ENCODE results near the gene ABHD16B.
"Not testable (repeated sequence)": the region's sequence is repeated elsewhere in the genome, so short reads cannot be mapped to it uniquely, and the experiment has no call there.

Gene ABHD16B

GRCh38 chr20:63880901-63881300 lies 19.6 kb downstream of the ABHD16B start:
- H3K36me3 ChIP-seq (ENCODE audit: control insufficient read depth, insufficient read depth, low read length), result peaks cover 21% of the 10 kb centered on the region

GRCh38 chr20:63881451-63882226 lies 20.3 kb downstream of the ABHD16B start:
- Histone ChIP-seq H3K27ac (ENCODE audit: low read depth, low read length) (no peak overlapping the region), H3K36me3 (ENCODE audit: control insufficient read depth, insufficient read depth, low read length) (peaks cover 17% of the 10 kb centered on the region)

More at GRCh38 chr20:63880901-63881300, 19.6 kb downstream of the ABHD16B start:
- not testable (repeated sequence) for H3K9ac ChIP-seq (ENCODE audit: low read length); H3K27me3 ChIP-seq (ENCODE audit: control insufficient read depth, insufficient read depth, low read length); H3K4me1 ChIP-seq (ENCODE audit: control insufficient read depth, insufficient read depth, low read length); H3K4me3 ChIP-seq (ENCODE audit: low read length); H3K27ac ChIP-seq (ENCODE audit: low read depth, low read length)

GRCh38 chr20:63882257-63883200 lies 21.2 kb downstream of the ABHD16B start:
- H3K4me1 ChIP-seq (ENCODE audit: control insufficient read depth, insufficient read depth, low read length), result no peaks in the 10 kb centered on the region
- H3K27ac ChIP-seq (ENCODE audit: low read depth, low read length), result no peak overlapping the region
- no peaks in the 10 kb centered on the region for H3K27me3 ChIP-seq (ENCODE audit: control insufficient read depth, insufficient read depth, low read length)
- H3K4me3 ChIP-seq (ENCODE audit: low read length), result no peak overlapping the region
- peaks cover 17% of the 10 kb centered on the region for H3K36me3 ChIP-seq (ENCODE audit: control insufficient read depth, insufficient read depth, low read length)
- no peak overlapping the region for H3K9ac ChIP-seq (ENCODE audit: low read length)

More at GRCh38 chr20:63881451-63882226, 20.3 kb downstream of the ABHD16B start:
- no peaks in the 10 kb centered on the region for H3K27me3 ChIP-seq (ENCODE audit: control insufficient read depth, insufficient read depth, low read length)
- no peak overlapping the region for H3K4me3 ChIP-seq (ENCODE audit: low read length)
- H3K9ac ChIP-seq (ENCODE audit: low read length), result no peak overlapping the region
- no peaks in the 10 kb centered on the region for H3K4me1 ChIP-seq (ENCODE audit: control insufficient read depth, insufficient read depth, low read length)

- Histone ChIP-seq H3K9ac (ENCODE audit: low read length) (no peak overlapping the region), H3K36me3 (ENCODE audit: control insufficient read depth, insufficient read depth, low read length) (peaks cover 17% of the 10 kb centered on the region), H3K27ac (ENCODE audit: low read depth, low read length) (no peak overlapping the region), H3K27me3 (ENCODE audit: control insufficient read depth, insufficient read depth, low read length) (no peaks in the 10 kb centered on the region), H3K4me3 (ENCODE audit: low read length) (no peak overlapping the region), H3K4me1 (ENCODE audit: control insufficient read depth, insufficient read depth, low read length) (no peaks in the 10 kb centered on the region)
Observed at GRCh38 chr20:63883201-63883593, 21.9 kb downstream of the ABHD16B start.

- no peak overlapping the region for H3K4me3 ChIP-seq (ENCODE audit: low read length)
- no peaks in the 10 kb centered on the region for H3K27me3 ChIP-seq (ENCODE audit: control insufficient read depth, insufficient read depth, low read length)
- H3K36me3 ChIP-seq (ENCODE audit: control insufficient read depth, insufficient read depth, low read length), result peaks cover 24% of the 10 kb centered on the region
- no peaks in the 10 kb centered on the region for H3K4me1 ChIP-seq (ENCODE audit: control insufficient read depth, insufficient read depth, low read length)
- H3K27ac ChIP-seq (ENCODE audit: low read depth, low read length), result no peak overlapping the region
- H3K9ac ChIP-seq (ENCODE audit: low read length), result no peak overlapping the region
Observed at GRCh38 chr20:63884506-63885263, 23.4 kb downstream of the ABHD16B start.

GRCh38 chr20:63885264-63886053 lies 24.2 kb downstream of the ABHD16B start:
- Histone ChIP-seq H3K4me1 (ENCODE audit: control insufficient read depth, insufficient read depth, low read length) (no peaks in the 10 kb centered on the region), H3K9ac (ENCODE audit: low read length) (no peak overlapping the region), H3K27me3 (ENCODE audit: control insufficient read depth, insufficient read depth, low read length) (no peaks in the 10 kb centered on the region), H3K27ac (ENCODE audit: low read depth, low read length) (no peak overlapping the region), H3K4me3 (ENCODE audit: low read length) (no peak overlapping the region), H3K36me3 (ENCODE audit: control insufficient read depth, insufficient read depth, low read length) (peaks cover 30% of the 10 kb centered on the region)

- Histone ChIP-seq H3K4me3 (ENCODE audit: low read length) (no peak overlapping the region), H3K27ac (ENCODE audit: low read depth, low read length) (no peak overlapping the region), H3K4me1 (ENCODE audit: control insufficient read depth, insufficient read depth, low read length) (no peaks in the 10 kb centered on the region), H3K36me3 (ENCODE audit: control insufficient read depth, insufficient read depth, low read length) (peaks cover 30% of the 10 kb centered on the region), H3K9ac (ENCODE audit: low read length) (no peak overlapping the region), H3K27me3 (ENCODE audit: control insufficient read depth, insufficient read depth, low read length) (no peaks in the 10 kb centered on the region)
Observed at GRCh38 chr20:63886054-63886419, 24.7 kb downstream of the ABHD16B start.

GRCh38 chr20:63886921-63887320 lies 25.6 kb downstream of the ABHD16B start:
- H3K36me3 ChIP-seq (ENCODE audit: control insufficient read depth, insufficient read depth, low read length), result peaks cover 30% of the 10 kb centered on the region
- no peak overlapping the region for H3K27ac ChIP-seq (ENCODE audit: low read depth, low read length)
- H3K4me1 ChIP-seq (ENCODE audit: control insufficient read depth, insufficient read depth, low read length), result no peaks in the 10 kb centered on the region
- H3K27me3 ChIP-seq (ENCODE audit: control insufficient read depth, insufficient read depth, low read length), result no peaks in the 10 kb centered on the region
- no peak overlapping the region for H3K9ac ChIP-seq (ENCODE audit: low read length)
- H3K4me3 ChIP-seq (ENCODE audit: low read length), result no peak overlapping the region

GRCh38 chr20:63889241-63890200 lies 28.2 kb downstream of the ABHD16B start:
- no peak overlapping the region for H3K4me3 ChIP-seq (ENCODE audit: low read length)
- peaks cover 19% of the 10 kb centered on the region for H3K36me3 ChIP-seq (ENCODE audit: control insufficient read depth, insufficient read depth, low read length)
- no peak overlapping the region for H3K27ac ChIP-seq (ENCODE audit: low read depth, low read length)
- no peaks in the 10 kb centered on the region for H3K27me3 ChIP-seq (ENCODE audit: control insufficient read depth, insufficient read depth, low read length)
- no peak overlapping the region for H3K9ac ChIP-seq (ENCODE audit: low read length)
- no peaks in the 10 kb centered on the region for H3K4me1 ChIP-seq (ENCODE audit: control insufficient read depth, insufficient read depth, low read length)

- Histone ChIP-seq H3K4me3 (ENCODE audit: low read length) (no peak overlapping the region), H3K4me1 (ENCODE audit: control insufficient read depth, insufficient read depth, low read length) (no peaks in the 10 kb centered on the region), H3K36me3 (ENCODE audit: control insufficient read depth, insufficient read depth, low read length) (peaks cover 15% of the 10 kb centered on the region), H3K9ac (ENCODE audit: low read length) (no peak overlapping the region), H3K27me3 (ENCODE audit: control insufficient read depth, insufficient read depth, low read length) (no peaks in the 10 kb centered on the region), H3K27ac (ENCODE audit: low read depth, low read length) (no peak overlapping the region)
Observed at GRCh38 chr20:63890201-63890576, 28.9 kb downstream of the ABHD16B start.

- Histone ChIP-seq H3K9ac (ENCODE audit: low read length) (no peak overlapping the region), H3K36me3 (ENCODE audit: control insufficient read depth, insufficient read depth, low read length) (peaks cover 15% of the 10 kb centered on the region), H3K27ac (ENCODE audit: low read depth, low read length) (no peak overlapping the region), H3K4me1 (ENCODE audit: control insufficient read depth, insufficient read depth, low read length) (no peaks in the 10 kb centered on the region), H3K27me3 (ENCODE audit: control insufficient read depth, insufficient read depth, low read length) (no peaks in the 10 kb centered on the region), H3K4me3 (ENCODE audit: low read length) (no peak overlapping the region)
Observed at GRCh38 chr20:63890616-63891015, 29.3 kb downstream of the ABHD16B start.

All from rectal smooth muscle tissue (tissue), 1 donor.